Heart left ventricle (tissue), 13 donors: Measurements from ENCODE around the gene SEMA6D.

Experiments
- POLR2A ChIP-seq, 2 donors: fragments of 450-650 bp; IDR thresholded peaks; one replicate each; pipeline ENCODE4 v1.6.1; 2017; ENCODE audit warnings: antibody characterized with exemption in 2 of 2, mild to moderate bottlenecking in 2 of 2, moderate library complexity in 2 of 2
- TF ChIP-seq, protein P1 (sequence below), 12 donors: fragments of 200-600 bp; sonication (generic) in 4 of 12; IDR thresholded peaks; one replicate each; pipeline versions ENCODE4 v1.5.0 to v1.8.0; 2018 to 2022; ENCODE audit warnings: antibody characterized with exemption in 12 of 12, mild to moderate bottlenecking in 5 of 12
- donor health status: ischemic (EF 13 %, LVEDD 7.1; RV severe dilation, severe dysfunction).
- donor health status: DM: no; HTN: yes; CAD: no.
- donor health status: DM: no; HTN: no; CAD: no.
- donor health status: ischemic (EF 25% LVEDD 6.9; RV normal size, moderate dysfunction).
- donor health status: ischemic (EF 25% LVEDD 5.7; RV mildly dilated, moderate dysfunction).
- donor health status: ischemic (EF 35%, LVEDD 5.7; RV mildly dilated, moderate dysfunction).
- donor health status: nonischemic (EF 11% LVEDD 7.7; RV severe dilation, severe dysfunction).
- donor health status: DM: yes; HTN: yes; CAD: no.
- donor health status: PGD.
- donor health status: ischemic (EF 29% LVEDD 5.4; RV normal size, mild dysfunction).
- donor health status: nonischemic (EF 23%, LVEDD 6.1; RV moderate dilation, normal function).

DNA sequence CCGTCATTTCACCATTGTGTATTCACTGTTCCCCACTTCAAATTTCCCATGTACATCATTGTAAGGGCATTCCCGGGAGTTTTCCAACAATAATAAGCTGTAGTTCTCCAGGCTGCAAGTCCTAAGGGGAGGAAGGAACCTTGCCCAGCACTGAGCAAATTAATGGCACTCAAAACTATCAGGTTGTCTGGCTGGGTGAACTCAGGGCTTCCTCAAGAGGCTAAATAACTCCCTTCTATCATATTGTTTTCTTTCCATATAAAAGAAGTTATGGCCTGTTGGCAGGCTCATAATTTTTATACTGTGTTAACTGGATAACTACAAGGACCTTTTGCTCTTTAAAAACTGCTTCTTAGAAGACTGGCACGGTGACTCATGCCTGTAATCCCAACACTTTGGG, 71.4 kb downstream of the SEMA6D start:
- TF ChIP-seq, protein P1, sequence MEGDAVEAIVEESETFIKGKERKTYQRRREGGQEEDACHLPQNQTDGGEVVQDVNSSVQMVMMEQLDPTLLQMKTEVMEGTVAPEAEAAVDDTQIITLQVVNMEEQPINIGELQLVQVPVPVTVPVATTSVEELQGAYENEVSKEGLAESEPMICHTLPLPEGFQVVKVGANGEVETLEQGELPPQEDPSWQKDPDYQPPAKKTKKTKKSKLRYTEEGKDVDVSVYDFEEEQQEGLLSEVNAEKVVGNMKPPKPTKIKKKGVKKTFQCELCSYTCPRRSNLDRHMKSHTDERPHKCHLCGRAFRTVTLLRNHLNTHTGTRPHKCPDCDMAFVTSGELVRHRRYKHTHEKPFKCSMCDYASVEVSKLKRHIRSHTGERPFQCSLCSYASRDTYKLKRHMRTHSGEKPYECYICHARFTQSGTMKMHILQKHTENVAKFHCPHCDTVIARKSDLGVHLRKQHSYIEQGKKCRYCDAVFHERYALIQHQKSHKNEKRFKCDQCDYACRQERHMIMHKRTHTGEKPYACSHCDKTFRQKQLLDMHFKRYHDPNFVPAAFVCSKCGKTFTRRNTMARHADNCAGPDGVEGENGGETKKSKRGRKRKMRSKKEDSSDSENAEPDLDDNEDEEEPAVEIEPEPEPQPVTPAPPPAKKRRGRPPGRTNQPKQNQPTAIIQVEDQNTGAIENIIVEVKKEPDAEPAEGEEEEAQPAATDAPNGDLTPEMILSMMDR (IDR thresholded peaks at IDR 0.05), result no peak
- no peak for TF ChIP-seq POLR2A (IDR thresholded peaks at IDR 0.05)
